Caki2 (cell line): Measurements from ENCODE around the gene RNF8. TPM values are rescaled to one million over a fixed set of nuclear protein-coding genes. Genes with fewer than 3 reads are reported as not detected.
"Not testable (repeated sequence)": the region's sequence is repeated elsewhere in the genome, so short reads cannot be mapped to it uniquely, and the experiment has no call there.

Experiments used
- DNase-seq: peaks from one replicate; pipeline ENCODE4 v3.0.0-alpha.2; 2015; ENCODE audit warnings: low read depth
- in situ Hi-C: cut with HindIII; loops from 2 replicates; pipeline ENCODE4 v1.10.0; 2016; ENCODE audit warnings: low sequenced_read_pairs, low pct_unique_long_range_greater_than_20kb, mixed read lengths
- total RNA-seq: library from RNA; depleted of rRNA; stranded (reverse); fragments of >200 nt; shearing (Covaris generic); gene quantifications from 2 replicates; pipeline ENCODE4 v1.2.3, GENCODE V29; 2014; ENCODE audit warnings: low replicate concordance; rRNA removed

RNF8 gene, protein sequence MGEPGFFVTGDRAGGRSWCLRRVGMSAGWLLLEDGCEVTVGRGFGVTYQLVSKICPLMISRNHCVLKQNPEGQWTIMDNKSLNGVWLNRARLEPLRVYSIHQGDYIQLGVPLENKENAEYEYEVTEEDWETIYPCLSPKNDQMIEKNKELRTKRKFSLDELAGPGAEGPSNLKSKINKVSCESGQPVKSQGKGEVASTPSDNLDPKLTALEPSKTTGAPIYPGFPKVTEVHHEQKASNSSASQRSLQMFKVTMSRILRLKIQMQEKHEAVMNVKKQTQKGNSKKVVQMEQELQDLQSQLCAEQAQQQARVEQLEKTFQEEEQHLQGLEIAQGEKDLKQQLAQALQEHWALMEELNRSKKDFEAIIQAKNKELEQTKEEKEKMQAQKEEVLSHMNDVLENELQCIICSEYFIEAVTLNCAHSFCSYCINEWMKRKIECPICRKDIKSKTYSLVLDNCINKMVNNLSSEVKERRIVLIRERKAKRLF
- 20.4 and 36.1 TPM in 2 replicates for total RNA-seq

DNA sequence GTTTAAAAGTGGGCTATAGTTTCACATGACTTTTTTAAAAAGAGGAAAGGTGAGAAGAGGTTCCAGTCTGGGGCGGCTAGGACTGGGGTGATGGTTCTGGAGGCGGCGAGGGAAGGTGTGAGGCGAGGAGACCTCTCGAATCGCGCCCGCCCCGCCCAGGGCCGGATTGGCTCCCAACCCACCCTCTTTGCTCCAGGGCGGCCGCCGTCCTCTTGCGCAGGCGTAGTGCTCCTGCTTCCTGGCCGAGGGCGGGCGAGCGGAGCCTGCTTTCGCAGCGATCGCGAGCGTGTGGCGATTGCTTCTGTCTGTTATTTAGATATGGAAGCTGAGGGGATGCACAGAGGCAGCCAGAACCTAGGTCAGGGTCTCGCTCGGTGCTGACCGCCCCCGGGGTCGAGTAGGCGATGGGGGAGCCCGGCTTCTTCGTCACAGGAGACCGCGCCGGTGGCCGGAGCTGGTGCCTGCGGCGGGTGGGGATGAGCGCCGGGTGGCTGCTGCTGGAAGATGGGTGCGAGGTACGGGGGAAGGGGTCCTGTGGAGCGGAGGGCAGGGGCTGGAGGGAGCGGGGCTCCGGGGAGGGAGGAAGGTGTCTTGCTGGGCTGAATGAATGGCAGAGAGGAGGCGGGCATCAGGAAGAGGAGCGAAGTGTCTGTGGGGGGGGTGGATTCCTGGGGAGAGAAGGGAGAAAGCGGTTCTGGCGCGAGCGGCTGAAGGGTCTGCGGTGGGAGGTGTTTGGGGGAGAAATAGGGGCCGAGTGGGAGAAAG, at the start of gene RNF8:
Gene RNF8, plus strand, starts transcription at position 223 of the 765 bp plus-strand sequence. Its CDS starts 182 bp downstream, at position 405.
- in situ Hi-C loops: no loop called here
- peak; percentile 86 for DNase-seq

DNA sequence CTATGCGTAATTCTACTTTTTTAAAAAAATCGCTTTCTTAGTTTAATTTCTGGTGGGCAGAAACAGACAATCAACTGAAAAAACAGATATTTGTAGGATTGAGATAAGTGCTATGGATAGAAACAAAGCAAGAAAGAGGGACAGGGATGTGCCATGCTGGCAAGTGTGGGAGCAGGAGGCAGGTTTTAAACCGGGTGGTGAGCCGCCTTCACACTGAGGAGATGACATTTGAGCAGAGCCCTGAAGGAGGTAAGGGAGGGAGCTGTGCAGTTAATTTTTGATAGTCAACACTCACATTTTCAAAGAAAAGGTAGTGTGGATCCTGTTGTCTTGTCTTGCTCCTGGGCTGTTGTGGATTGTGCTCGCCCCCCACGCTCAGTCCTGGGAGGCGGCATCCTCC, 49.0 kb upstream of the RNF8 start:
- in situ Hi-C loops: no loop called here
- no peak for DNase-seq

DNA sequence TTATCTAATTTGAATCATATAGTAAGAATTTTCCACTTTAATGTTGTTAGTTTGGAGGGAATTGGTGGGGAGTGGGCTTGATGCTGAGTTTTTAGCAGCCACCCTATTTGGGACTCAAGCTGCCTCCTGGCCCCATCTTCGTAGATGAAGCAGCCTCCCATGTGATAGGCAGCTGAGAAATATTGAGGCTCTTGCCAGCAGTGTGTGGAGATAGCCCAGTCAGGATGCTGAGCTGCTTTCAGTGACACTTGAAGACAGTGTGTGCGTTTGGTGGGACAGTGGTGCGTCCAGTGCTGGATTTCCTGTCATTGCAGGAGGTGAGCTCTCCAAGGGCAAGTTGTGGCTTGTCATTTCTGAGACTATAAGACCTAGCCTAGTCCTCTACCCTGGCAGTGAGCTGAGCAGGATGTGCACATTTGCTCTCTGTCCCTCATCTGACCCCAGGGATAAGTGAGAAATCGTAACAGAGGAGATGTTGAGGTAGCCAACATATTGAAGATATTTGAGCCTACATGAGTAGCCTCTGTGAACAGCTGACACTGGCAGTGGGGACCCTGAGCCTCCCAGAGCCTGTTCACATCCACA, 47.9 kb upstream of the RNF8 start:
- in situ Hi-C loops: no loop called here
- no peak for DNase-seq

DNA sequence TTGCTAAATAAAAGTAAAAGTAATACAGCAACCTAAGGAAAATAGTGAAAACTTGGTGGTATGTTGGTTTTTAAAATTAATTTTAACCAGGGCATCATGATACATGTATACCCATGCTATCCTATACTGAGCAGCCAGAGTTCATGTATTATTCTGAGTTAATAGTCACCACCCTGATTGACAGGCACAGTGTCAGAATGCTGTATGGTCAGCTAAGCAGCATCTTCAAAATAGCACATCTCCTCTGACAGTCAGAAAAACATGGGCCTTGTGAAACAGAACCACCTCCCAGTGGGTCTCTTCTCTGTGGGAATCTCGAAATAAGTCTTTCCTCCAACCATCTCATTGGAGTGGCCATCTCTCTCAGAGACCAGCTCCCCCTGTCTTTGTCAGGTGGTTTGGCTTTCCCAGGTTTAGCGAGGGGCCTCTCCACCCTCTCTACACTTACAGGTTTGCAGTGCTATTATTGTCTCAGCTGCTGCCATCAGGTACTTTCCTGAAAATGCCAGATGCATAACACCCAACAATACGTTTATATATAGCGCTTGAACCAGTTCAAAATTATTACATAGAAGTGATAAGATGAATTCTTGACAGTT, 47.1 kb upstream of the RNF8 start:
- DNase-seq: no peak
- in situ Hi-C loops: no loop called here

DNA sequence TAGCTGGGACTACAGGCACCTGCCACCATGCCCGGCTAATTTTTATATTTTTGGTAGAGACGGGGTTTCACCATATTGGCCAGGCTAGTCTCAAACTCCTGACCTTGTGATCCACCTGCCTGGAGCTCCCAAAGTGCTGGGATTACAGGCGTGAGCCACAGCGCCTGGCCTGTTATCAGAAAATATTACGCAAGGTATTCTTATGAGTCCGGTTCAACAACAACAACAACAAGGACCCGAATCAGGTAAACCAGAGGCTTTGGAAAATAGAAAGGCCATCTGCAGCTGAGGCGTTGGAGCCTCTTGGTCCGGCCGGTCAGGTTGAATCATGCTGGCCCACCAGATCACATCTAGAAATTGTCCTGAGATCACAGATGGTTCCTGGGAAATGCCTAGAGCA, 46.3 kb upstream of the RNF8 start:
- in situ Hi-C loops, DNase-seq: not testable (repeated sequence)

DNA sequence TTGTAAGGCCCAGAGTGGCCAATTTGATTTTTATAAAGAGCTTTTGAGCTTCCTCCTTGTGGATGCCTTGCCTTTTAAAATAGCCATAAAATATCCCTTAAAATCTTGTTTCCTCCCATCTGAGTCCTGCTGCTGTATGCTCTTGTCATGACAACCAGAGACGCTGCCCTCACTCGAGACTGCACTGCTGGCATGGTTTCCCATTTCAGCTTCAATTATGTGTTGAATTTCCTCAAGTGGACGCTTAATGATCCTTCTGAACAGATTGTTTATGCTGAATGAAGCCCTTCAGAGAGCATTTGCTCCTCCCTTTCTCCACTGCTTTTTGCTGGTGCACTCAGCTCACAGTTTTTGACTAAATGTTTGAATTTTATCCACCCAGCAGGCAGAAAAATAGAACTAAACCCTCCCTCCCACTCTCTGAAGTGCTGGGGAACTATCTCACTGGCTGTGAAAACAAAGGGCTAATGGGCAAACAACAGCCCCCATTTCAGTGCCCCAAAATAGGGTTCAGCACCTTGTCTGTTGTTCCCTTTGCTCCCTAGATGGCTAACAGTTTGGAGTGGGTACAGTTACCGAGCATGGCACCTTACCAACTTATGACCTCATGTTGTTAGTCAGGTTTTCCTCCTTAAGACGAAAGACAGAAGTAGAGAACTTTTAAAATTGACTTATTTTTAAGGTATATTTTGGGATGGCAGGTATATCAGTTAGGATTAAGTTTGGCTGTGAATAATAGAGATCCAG, 45.5 kb upstream of the RNF8 start:
- in situ Hi-C loops: no loop called here
- DNase-seq: no peak

DNA sequence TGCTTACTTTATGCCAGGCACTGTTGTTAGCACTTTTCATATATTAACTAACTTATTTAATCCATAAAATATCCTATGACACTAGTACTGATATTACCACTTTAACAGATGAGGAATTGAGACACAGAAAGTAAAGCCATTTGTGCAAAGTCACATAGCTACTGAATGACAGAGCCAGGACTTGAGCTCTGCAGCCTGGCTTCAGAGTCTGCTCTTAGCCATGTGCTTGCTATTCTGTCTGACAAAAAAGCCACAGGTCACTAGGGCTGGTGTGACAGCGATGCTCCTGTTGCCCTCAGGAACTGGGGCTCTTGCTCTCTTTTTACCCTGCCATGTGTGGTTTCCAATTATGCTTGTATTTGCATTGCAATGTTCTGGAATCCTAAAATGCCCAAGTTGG, 44.7 kb upstream of the RNF8 start:
- no peak for DNase-seq
- in situ Hi-C loops: no loop called here

DNA sequence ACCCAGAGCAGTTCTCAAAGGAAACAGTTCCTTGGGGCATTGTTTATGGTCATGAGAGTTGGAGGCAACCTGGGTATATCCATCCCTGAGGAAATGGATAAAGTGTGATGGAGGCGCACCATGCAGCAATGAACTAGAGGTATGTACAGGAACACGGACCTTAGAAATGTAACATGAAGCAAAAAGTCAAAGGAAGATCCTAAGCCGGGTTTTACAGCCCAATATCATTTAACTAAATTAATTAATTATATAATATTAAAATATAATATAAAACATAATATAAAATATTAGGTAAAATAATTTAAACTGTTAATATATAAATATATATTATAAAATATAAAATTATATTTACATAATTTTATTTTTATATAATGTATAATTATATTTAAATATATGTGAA, 44.1 kb upstream of the RNF8 start:
- DNase-seq: no peak
- in situ Hi-C loops: no loop called here

DNA sequence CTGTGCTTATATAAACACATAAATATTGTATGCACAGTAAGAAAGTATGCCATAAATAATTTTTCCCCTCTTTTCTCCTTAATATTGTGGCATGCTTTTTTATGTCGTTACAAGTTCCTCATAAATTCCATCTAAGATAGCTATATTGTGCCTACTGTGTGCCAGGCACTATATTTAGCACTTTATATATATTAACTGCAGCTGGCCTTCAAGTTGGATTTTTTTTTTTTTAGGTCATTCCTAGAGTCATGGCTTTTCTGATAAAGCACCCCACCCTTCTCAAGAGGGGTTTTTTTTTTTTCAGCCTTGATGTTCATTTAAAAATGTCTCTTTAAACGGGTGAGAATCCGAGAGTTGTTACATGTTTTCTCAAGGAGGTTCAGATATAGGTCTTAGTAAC, 42.8 kb upstream of the RNF8 start:
- no peak for DNase-seq
- in situ Hi-C loops: no loop called here

DNA sequence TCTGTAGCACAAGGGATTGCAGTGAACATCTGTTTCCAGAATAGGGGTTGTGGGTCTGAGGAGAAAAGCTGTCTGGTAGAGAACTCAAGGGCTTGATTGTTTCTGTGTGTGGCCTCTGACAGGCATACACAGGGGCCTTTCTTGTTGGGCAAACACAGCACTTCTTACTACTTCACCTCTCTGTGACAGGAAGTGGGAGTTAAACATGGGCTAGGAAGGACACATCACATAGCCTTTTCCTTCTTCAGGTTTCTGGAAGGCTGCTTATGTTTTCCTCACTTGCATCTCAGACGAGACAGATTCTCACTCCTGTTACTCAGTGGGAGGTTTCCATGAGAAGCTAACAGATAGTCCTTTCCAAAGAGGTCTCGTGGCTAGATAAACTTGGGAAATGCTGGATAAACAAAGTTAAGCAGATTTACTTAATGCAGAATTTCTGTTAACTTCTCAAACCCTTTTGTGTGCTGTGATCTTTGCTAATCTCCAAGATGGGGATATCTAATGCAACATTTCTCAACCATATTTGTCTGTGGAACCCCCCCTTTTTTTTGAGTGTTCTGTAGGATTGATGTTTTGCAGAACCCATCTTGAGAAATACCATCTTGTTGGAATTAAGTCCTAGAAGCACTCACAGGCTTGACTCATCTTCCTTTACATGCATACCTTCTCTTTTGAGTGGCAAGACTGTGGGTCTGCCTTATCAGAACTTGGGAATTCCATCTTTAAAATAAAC, 41.9 kb upstream of the RNF8 start:
- DNase-seq: no peak
- in situ Hi-C loops: no loop called here

DNA sequence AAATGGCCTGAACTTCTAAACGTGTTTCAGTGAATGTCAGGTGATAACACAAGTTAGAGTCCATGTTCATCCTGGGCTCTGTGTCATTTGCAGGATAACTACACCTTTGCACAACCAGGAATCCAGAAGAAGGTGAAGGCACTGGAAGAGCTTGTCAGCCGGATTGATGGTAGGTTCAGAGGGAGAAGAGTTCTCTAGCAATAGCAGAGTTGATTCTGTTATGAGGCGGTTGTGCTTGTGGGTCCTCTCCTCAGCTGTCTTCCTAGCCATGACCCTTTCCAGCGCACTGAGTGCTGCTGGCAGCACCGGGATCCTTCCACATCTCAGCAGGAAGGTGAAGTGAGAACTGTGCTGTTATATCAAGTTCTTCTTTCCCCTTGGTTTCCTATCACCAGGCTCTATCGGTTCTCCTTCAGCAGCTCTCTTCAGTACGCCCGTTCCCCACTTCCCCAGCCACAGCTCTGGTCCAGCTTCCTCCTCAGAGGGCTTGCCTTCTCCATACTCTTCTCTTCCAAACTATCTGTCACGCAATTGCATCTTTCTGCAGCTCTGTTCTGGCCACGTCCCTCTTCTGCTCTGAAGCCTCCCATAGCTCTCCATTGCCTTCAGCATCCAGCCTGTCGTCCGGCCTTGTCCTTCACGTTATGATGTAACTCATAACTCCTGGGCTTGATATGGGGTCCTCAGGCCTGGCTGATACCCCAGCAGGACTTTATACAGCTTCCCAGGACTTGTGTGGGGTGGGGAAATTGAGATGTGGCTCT, 39.9 kb upstream of the RNF8 start:
- in situ Hi-C loops: no loop called here

DNA sequence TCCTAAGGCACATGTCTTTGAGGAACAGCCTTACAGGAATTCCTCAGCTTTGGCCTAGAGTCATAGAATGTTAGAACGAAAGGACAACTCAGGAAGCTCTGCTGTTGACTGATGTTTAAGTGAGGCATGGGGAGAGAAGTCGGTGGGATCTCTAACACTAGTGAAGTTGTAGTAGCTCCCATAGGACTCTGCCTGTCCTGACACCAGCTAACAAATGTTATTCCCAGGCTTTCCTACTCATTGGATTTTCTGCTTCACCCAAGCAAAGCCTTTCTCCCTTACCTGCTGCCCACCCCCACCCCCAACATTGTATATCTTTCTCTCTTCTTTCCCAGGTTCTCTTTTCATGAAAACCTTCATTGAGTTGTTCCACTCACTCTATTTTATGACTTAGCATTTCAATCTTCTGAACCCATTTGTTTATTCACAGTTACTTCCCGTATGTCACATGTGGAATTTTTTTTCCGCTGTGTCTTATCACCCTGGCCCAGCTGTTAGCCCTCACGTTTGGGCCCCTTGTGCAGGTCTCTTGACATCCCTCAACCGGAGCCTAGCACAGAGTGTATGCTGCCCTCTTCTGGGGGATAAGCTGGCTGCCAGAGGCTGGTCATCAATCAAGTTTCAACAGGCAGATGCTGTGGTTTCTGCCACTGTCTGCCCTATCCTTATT, 39.2 kb upstream of the RNF8 start:
- DNase-seq: peak; percentile 22
- in situ Hi-C loops: no loop called here

More for the DNA sequence above, 39.9 kb upstream of the RNF8 start:
- DNase-seq: no peak

DNA sequence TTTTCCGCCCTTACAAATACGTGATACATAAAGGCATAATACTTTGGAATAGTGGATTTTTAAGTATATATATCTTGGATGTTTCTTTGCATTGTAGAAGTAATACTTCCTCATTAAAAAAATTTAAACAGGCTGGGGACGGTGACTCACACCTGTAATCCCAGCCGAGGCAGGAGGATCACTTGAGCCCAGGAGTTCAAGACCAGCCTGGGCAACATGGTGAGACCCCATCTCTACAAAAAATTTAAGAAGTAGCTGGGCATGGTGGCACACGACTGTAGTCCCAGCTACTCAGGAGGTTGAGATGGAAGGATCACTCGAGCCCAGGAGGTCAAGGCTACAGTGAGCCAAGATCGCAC, 38.6 kb upstream of the RNF8 start:
- in situ Hi-C loops: no loop called here
- DNase-seq: no peak

DNA sequence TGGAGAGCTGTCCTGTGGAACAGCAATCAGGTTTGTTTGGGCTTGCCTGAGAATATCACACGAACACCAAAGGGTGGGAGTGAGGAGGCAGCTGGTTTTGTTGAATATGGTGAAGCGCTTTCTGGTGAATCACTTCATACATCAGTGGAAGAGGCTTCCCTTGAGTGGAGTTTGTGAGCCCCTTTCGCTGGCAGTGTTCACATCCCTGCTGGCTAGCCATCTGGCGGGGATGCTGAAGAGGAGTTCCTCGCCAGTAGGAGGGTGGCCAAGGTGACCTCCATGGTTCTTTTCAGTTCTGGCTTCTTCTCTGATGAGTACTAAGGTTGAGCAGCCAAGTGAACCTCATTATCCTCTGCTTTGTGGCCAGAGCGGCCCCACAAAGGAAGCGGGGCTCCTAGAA, 37.7 kb upstream of the RNF8 start:
- in situ Hi-C loops: no loop called here
- no peak for DNase-seq

DNA sequence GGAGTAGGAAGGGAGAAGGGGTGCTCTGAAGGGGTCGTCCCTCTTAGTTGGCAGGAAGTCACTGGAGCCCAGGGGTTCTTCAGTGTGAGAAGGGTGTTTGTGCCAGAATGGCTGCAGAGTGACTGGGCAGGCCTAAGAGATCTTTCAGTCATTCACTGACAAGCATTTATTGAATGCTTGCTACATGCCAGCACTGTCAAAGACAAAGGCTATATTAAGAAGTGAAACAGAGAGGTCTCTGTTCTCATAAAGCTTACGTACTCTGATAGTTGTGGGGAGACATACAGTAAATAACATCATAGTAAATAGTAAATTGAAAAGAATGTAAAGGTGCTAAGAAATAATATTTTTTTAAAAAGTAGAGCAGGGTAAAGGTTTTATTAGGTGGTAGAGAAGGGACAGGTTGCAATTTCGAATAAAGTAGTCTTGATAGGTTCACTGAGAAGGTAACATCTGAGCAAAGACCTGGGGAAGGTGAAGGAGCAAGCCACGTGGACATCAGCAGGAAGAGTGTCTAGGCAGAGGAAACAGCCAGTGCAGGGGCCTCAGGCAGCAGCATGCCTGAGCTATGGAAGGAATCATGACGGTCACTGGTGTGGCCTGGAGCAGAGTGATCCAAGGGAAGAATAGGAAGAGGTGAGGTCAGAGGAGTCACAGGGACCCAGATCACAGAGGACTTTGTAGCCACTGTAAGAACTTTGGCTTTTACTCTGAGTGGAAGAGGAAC, 36.3 kb upstream of the RNF8 start:
- no peak for DNase-seq
- in situ Hi-C loops: no loop called here

DNA sequence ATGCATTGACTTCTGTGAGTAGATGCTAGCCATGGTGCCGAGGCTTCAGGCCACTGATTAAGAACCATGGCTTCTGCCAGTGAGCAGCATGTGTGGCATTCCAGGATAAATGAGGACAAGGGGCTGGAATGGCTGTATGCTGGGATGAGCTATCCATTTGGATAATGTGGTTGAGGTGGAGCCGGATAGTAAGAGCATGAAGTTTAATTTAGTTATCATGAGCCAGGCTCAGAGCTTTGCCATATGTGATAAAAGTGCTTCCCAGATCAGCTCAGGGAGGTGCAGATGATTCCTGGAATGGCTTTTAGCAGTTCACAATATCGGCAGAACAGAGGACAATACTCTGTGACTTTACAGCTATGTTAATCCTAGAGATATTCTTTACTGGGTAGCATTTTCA, 34.6 kb upstream of the RNF8 start:
- in situ Hi-C loops: no loop called here
- DNase-seq: no peak
